Measurements from ENCODE around the gene API5.

Gene API5

GRCh38 chr11:43360361-43361032, 48.7 kb downstream of the API5 start:
- TF ChIP-seq CTCF (IDR thresholded peaks at IDR 0.05; ENCODE audit: low read depth, low read length) = no peak
- DNase-seq (ENCODE audit: extremely low read depth, low read depth) = no peak

- TF ChIP-seq CTCF (IDR thresholded peaks at IDR 0.05; ENCODE audit: low read depth, low read length) = no peak
- no peak for DNase-seq (ENCODE audit: extremely low read depth, low read depth)
Measured at GRCh38 chr11:43366677-43367076, 54.9 kb downstream of the API5 start.

GRCh38 chr11:43367382-43368178, 55.8 kb downstream of the API5 start:
- TF ChIP-seq CTCF (IDR thresholded peaks at IDR 0.05; ENCODE audit: low read depth, low read length) = no peak
- DNase-seq (ENCODE audit: extremely low read depth, low read depth) = no peak

- TF ChIP-seq CTCF (IDR thresholded peaks at IDR 0.05; ENCODE audit: low read depth, low read length) = no peak
- no peak for DNase-seq (ENCODE audit: extremely low read depth, low read depth)
Measured at GRCh38 chr11:43376065-43376464, 64.3 kb downstream of the API5 start.

GRCh38 chr11:43376594-43376993, 64.8 kb downstream of the API5 start:
- DNase-seq (ENCODE audit: extremely low read depth, low read depth) = peak; percentile 12
- TF ChIP-seq CTCF (IDR thresholded peaks at IDR 0.05; ENCODE audit: low read depth, low read length) = no peak

- no peak for TF ChIP-seq CTCF (IDR thresholded peaks at IDR 0.05; ENCODE audit: low read depth, low read length)
- DNase-seq (ENCODE audit: extremely low read depth, low read depth) = no peak
Measured at GRCh38 chr11:43377389-43377788, 65.6 kb downstream of the API5 start.

DNA sequence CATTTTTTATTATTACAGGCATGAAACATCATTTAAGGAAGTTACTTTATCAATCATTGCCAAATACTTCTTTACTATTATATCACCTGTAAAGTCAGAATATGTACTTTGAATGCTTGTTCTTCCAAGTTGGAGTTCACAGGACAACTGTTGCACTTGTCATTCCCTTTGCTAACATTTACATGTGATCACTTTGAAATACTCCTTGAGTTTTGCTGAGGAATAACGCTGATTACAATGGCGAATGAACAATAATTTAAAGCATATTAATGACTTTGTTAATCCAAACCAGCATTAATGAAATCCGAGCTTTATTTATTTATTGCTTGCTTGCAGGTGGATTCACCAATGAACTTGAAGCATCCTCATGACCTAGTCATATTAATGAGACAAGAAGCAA, 67.1 kb downstream of the API5 start:
- no peak for DNase-seq (ENCODE audit: extremely low read depth, low read depth)
- TF ChIP-seq CTCF (IDR thresholded peaks at IDR 0.05; ENCODE audit: low read depth, low read length) = no peak
